Keratinocyte (primary cell): ENCODE data around the gene BTN3A1. TPM values are rescaled to one million over a fixed set of nuclear protein-coding genes. Genes with fewer than 3 reads are reported as not detected.

ENCODE experiments used
- DNase-seq: peaks from one replicate; pipeline ENCODE4 v3.0.0-alpha.2; 2011; ENCODE audit warnings: low read depth, missing footprints, low spot score
- FAIRE-seq: peaks from 2 replicates; lab custom pipeline; 2011; peaks lifted over from hg19 to GRCh38; lab: Jason Lieb, UNC
- H2AFZ ChIP-seq: 2 replicates; pipeline ENCODE4 v1.6.0; 2012; ENCODE audit warnings: low read length, control low read depth, inconsistent platforms; ENCODE audit not compliant: control insufficient read depth
- H3K27ac ChIP-seq: 2 replicates; pipeline ENCODE4 v1.5.1; 2011; ENCODE audit warnings: low read length; ENCODE audit not compliant: control insufficient read depth, insufficient read depth
- H3K27me3 ChIP-seq: 3 replicates; pipeline ENCODE4 v1.6.0; 2011; ENCODE audit warnings: low read length; ENCODE audit not compliant: control insufficient read depth, insufficient read depth; ENCODE audit errors: extremely low read depth
- H3K36me3 ChIP-seq, 2 experiments: 2 replicates in 1 of 2; 3 replicates in 1 of 2; pipeline ENCODE4 v1.5.1; 2011; ENCODE audit warnings: low read length in 2 of 2, mild to moderate bottlenecking in 1 of 2; ENCODE audit not compliant: control insufficient read depth in 2 of 2, insufficient read depth in 2 of 2; ENCODE audit errors: extremely low read depth in 1 of 2
- H3K4me1 ChIP-seq: 3 replicates; pipeline ENCODE4 v1.5.1; 2011; ENCODE audit warnings: low read length; ENCODE audit not compliant: control insufficient read depth, insufficient read depth; ENCODE audit errors: extremely low read depth
- H3K4me2 ChIP-seq: 3 replicates; pipeline ENCODE4 v1.6.0; 2011; ENCODE audit warnings: low read depth, low read length; ENCODE audit not compliant: control insufficient read depth, insufficient read depth; ENCODE audit errors: extremely low read depth
- H3K4me3 ChIP-seq, 3 experiments: fragments of 200-600 bp in 1 of 3; sonication (generic) in 1 of 3; 2 replicates in 2 of 3; 3 replicates in 1 of 3; pipeline ENCODE4 v1.5.1; 2011 to 2016; ENCODE audit warnings: low read length in 3 of 3, mild to moderate bottlenecking in 3 of 3, control low read depth in 2 of 3, inconsistent platforms in 1 of 3, low read depth in 1 of 3, mixed read lengths in 1 of 3, mixed run types in 1 of 3, moderate library complexity in 1 of 3; ENCODE audit not compliant: control insufficient read depth in 2 of 3, insufficient read depth in 2 of 3; ENCODE audit errors: extremely low read depth in 1 of 3
- H3K79me2 ChIP-seq: 2 replicates; pipeline ENCODE4 v1.6.0; 2012; ENCODE audit warnings: low read length; ENCODE audit not compliant: control insufficient read depth, insufficient read depth
- H3K9ac ChIP-seq: 3 replicates; pipeline ENCODE4 v1.6.0; 2011; ENCODE audit warnings: low read length; ENCODE audit not compliant: control insufficient read depth, insufficient read depth; ENCODE audit errors: extremely low read depth
- H3K9me1 ChIP-seq: 3 replicates; pipeline ENCODE4 v1.6.0; 2011; ENCODE audit warnings: low read length; ENCODE audit not compliant: control insufficient read depth, insufficient read depth; ENCODE audit errors: extremely low read depth
- H3K9me3 ChIP-seq: 2 replicates; pipeline ENCODE4 v1.5.1; 2012; ENCODE audit warnings: low read depth, low read length; ENCODE audit not compliant: control insufficient read depth
- H4K20me1 ChIP-seq: 3 replicates; pipeline ENCODE4 v1.6.0; 2011; ENCODE audit warnings: low read length; ENCODE audit not compliant: control insufficient read depth, insufficient read depth; ENCODE audit errors: extremely low read depth
- CTCF ChIP-seq, 3 experiments: IDR thresholded peaks in 1 of 3; conservative IDR thresholded peaks in 1 of 3; optimal IDR thresholded peaks in 1 of 3; 2 replicates in 2 of 3; 3 replicates in 1 of 3; pipeline versions ENCODE3 to v1.5.1; 2011; ENCODE audit warnings: low read length in 3 of 3, mild to moderate bottlenecking in 3 of 3, moderate library complexity in 2 of 3, control low read depth in 1 of 3, inconsistent platforms in 1 of 3; ENCODE audit not compliant: insufficient read depth in 2 of 3; ENCODE audit errors: extremely low read depth in 1 of 3
- EZH2 ChIP-seq: IDR thresholded peaks from one replicate; pipeline ENCODE4 v1.6.1; 2012; ENCODE audit warnings: inconsistent platforms, mild to moderate bottlenecking, low read length, moderate library complexity
- dilution Hi-C: fragments of 300-500 bp; cut with MboI; formaldehyde crosslinking; loops from one replicate; pipeline ENCODE4 v1.7.0; 2020; ENCODE audit warnings: low sequenced_read_pairs; ENCODE audit not compliant: extremely low pct_ligation_motif_present
- polyA plus RNA-seq, 5 experiments: library from polyadenylated mRNA; depleted of rRNA in 3 of 5; stranded (reverse) in 3 of 5; stranded (forward) in 1 of 5; unstranded in 1 of 5; fragments of >200 nt; gene quantifications; 1 replicate in 1 of 5; 2 replicates in 3 of 5; 3 replicates in 1 of 5; pipeline versions ENCODE4 v1.2.1 to v1.2.3, GENCODE V29; 2011 to 2012; ENCODE audit warnings: missing spikeins in 2 of 5, low read depth in 1 of 5, low replicate concordance in 1 of 5

The BTN3A1 gene
- polyA plus RNA-seq, 1 donor (not counting 4 experiments of a cell fraction or from before 2014, with no cell fraction given), result 6.9 TPM

- no peaks in the 10 kb centered on the region for H3K36me3 ChIP-seq
- H3K9me3 ChIP-seq, result no peaks in the 10 kb centered on the region
- no peaks in the 10 kb centered on the region for H3K9me1 ChIP-seq
- H3K27me3 ChIP-seq, result no peaks in the 10 kb centered on the region
- no peak overlapping the region for H3K4me3 ChIP-seq
- no peak overlapping the region for H3K9ac ChIP-seq
- dilution Hi-C loops, result no loop called here
- H3K27ac ChIP-seq, result no peak overlapping the region
- H3K4me1 ChIP-seq, result peaks cover 11% of the 10 kb centered on the region
- TF ChIP-seq EZH2 (no peak), CTCF (optimal IDR thresholded peaks at IDR 0.05 in 1 of 3, IDR thresholded peaks at IDR 0.05 in 1 of 3, conservative IDR thresholded peaks at IDR 0.05 in 1 of 3; ENCODE audit: extremely low read depth in 1 of 3, insufficient read depth in 2 of 3, low read length in 3 of 3) (no peak)
- no peaks in the 10 kb centered on the region for H3K79me2 ChIP-seq
- no peak for FAIRE-seq
- no peaks in the 10 kb centered on the region for H4K20me1 ChIP-seq
- no peak overlapping the region for H2AFZ ChIP-seq
- H3K4me2 ChIP-seq, result no peak overlapping the region
- no peak for DNase-seq
Measured at GRCh38 chr6:26452631-26453235, 50.7 kb downstream of the BTN3A1 start.

GRCh38 chr6:26454631-26455030 lies 52.6 kb downstream of the BTN3A1 start:
- Histone ChIP-seq H3K36me3 (peaks cover 0 to 1% of the 10 kb centered on the region in 2 experiments), H3K9me3 (no peaks in the 10 kb centered on the region), H3K4me3 (no peak overlapping the region), H3K9ac (no peak overlapping the region), H4K20me1 (no peaks in the 10 kb centered on the region), H2AFZ (no peak overlapping the region), H3K4me1 (peaks cover 14% of the 10 kb centered on the region), H3K27ac (no peak overlapping the region), H3K4me2 (no peak overlapping the region), H3K9me1 (no peaks in the 10 kb centered on the region), H3K27me3 (no peaks in the 10 kb centered on the region), H3K79me2 (peaks cover 17% of the 10 kb centered on the region)
- DNase-seq (no peak), FAIRE-seq (no peak)
- TF ChIP-seq CTCF (optimal IDR thresholded peaks at IDR 0.05 in 1 of 3, IDR thresholded peaks at IDR 0.05 in 1 of 3, conservative IDR thresholded peaks at IDR 0.05 in 1 of 3; ENCODE audit: extremely low read depth in 1 of 3, insufficient read depth in 2 of 3, low read length in 3 of 3) (no peak), EZH2 (no peak)
- dilution Hi-C loops, result no loop called here
